SIG-M5 (cell line): Measurements from ENCODE around the gene ANKS3.
A peak's percentile ranks its signal among the peaks of the same experiment; 100 is the strongest.

Experiments
- DNase-seq: peaks from one replicate; lab custom pipeline; 2025; lab: John Stamatoyannopoulos, UW

Gene ANKS3, protein sequence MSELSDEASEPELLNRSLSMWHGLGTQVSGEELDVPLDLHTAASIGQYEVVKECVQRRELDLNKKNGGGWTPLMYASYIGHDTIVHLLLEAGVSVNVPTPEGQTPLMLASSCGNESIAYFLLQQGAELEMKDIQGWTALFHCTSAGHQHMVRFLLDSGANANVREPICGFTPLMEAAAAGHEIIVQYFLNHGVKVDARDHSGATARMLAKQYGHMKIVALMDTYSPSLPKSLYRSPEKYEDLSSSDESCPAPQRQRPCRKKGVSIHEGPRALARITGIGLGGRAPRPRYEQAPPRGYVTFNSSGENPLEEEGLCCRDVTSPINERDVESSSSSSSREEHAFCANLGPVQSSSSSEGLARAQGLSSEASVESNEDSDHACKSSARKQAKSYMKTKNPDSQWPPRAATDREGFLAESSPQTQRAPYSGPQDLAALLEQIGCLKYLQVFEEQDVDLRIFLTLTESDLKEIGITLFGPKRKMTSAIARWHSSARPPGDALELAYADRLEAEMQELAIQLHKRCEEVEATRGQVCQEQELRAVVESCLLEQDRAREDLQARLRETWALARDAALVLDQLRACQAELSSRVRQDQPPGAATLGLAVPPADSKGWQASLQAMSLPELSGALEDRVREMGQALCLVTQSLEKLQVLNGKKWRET

DNA sequence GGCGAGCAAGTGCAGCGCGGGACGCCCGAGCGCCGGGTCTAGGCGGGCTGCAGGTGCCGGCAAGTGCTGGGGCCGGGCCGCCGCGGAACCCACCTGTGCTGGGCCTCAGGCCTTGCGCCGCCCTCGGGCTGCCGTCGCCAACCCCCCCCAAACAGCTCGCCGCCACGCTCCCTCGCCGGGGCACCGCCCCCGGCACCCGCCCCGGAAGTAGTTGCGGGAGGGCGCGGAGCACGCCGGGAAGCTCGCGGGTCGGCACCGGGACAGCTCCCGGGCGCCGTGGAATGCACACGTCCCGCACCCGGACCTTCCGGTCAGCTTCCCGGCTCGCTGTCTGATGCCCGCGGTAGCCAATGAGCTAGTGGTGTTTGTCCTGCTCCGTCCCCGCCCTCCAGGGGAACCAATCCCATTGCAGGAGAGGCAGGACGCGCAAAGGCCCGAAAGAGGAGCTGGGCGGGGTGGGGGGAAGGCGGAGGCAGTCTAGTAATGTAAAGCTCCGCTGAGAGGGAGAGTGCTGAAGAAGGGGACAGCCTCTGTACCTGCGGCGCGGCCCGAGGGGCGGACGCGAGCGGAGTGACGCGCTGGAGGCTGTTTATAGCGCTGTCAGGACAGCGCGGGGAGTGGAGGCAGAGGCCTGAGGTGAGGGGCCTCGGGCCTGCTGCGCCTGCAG, at the start of gene ANKS3, which contains the start of gene DNAAF8:
TSS of gene ANKS3 (minus strand) at position 209 of the 667 bp plus-strand sequence. CDS start 4,122 bp downstream, outside the sequence.
TSS of gene DNAAF8 (plus strand) at position 475 of the 667 bp plus-strand sequence. CDS start 1,978 bp downstream, outside the sequence.
- DNase-seq: peak; percentile 43

DNA sequence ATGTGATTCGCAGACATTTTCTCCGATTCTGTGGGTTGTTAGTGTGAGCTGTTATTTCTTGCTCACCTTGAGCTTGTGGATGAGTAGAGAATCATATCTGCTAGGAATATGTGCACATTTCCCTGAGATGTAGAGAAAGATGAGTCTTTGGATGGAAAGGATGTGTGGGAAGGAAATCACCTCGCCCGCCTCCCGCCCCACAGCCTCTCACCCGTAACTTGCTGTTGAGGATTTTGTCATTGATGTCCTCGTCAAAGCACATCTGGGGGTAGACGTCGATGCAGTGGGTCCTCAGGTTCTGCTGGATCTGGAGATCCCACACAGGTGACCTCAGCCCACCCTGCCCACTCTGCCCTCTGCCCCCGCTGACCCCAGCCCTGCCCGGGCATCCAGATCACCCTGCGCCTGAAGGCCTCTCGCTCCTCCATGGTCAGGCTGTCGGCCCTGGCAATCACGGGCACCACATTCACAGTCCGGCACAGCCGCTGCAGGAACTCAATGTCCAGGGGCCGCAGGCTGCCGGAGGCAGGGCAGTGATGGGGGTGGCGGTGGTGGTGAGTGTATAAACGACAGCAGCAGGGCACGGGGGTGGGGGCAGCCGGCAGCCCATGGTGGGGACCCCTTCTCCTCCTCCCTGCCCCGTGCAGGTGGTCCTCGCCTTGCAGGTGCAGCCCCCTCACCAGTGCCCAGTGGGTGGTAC, 49.3 kb upstream of the ANKS3 start:
- no peak for DNase-seq

DNA sequence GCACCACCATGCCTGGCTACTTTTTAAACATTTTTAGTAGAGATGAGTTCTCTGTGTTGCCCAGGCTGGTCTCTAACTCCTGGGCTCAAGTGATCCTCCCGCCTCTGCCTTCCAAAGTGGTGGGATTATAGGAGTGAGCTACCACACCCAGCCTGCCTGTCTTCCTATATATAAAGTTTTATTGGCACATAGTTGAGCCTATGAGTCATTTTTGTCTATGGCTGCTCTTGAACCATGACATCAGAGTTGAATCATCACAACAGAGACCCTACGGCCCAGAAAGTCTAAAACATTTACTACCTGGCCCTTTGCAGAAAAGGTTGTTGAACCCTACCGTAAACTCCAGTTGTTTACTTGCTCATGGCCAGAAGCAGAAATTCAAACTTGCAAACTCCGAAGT, 46.2 kb upstream of the ANKS3 start:
- no peak for DNase-seq

DNA sequence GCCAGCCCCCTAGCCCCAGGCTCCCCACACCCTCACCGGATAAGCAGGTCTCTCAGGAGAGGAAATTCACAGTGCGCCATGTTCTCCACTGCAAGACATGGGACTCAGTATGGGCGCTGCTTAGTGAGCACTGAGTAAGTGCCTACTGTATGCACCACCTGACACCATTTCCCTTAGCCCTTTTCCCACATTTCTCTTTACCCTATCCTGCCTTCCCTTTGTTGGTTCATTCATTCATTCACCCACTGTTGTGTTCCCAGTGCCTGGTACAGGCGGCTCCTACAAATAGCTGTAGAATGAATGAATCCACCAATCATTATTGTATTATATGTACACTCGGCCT, 44.0 kb upstream of the ANKS3 start:
- no peak for DNase-seq

DNA sequence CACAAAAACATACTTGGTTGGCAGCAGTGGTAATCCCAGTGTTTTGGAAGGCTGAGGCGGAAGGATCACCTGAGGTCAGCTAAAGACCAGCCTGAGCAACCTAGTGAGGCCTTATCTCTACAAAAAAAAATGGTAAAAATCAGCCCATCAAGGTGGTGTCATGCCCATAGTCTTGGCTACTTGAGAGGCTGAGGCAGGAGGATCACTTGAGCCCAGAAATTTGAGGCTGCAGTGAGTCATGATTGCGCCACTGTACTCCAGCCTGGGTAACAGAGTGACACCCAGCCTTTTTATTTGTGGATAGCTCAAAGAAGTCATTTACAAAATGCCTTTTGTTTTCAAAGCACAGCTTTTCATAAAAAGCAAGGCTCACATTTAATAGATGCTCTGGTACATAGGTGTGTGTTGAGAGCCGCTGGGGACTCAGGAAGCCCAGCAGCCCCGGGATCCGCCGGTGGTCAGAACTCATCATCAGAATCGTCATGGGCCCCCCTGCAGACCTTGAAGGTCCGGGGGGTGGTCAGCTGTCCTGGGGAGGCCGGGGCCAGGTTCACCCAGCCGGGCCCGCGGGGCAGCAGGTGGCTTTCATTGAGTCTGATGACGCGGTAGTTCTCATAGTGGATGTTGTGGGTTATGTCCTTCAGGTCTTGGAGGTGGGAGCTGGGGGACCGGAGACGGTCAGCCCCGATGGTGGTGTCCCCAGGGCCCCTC, 43.4 kb upstream of the ANKS3 start:
- DNase-seq: no peak

DNA sequence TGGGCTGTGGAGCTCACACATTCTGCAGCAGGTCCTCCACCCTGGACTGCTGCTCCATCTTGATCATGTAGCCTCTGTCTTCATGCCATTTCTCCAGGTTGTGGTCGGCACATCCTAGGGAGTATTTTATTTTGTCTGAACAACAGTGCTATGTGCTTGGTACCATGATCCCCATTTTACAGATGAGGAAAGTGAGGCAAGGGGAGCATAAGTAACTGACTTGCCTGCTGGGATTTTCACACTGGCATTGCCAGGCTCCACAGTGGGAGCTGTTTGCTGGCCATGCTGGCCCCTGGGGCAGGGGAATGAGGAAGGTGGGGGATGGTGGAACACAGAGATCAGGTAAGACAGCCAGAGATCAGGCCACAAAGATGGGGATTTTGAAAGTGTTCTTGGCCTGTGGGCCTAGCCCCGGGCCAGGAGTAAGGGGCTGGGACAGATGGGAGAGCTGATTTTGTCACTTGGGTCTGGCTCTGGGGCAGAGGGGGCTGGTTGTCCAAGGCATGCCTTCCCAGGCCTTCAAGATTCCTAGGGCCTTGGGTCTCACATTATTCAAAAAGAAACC, 42.2 kb upstream of the ANKS3 start:
- DNase-seq: no peak

DNA sequence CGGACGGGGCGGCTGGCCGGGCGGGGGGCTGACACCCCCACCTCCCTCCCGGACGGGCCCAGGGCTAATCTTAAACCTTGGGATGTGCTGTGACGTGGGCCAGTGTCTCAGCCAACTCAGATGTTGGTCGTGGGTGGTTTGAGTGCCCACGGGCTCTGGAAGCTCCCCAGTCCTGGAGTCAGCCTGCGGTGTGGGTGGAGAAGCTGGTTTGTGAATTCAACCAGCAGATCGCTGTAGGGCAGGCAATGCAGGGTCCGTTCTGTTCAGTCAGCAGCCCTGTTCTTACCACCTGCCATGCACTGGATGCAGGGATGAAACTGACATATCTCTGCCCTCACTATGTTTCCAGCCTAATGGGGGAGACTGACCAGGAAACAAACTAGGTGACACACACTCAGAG, 40.9 kb upstream of the ANKS3 start:
- no peak for DNase-seq

DNA sequence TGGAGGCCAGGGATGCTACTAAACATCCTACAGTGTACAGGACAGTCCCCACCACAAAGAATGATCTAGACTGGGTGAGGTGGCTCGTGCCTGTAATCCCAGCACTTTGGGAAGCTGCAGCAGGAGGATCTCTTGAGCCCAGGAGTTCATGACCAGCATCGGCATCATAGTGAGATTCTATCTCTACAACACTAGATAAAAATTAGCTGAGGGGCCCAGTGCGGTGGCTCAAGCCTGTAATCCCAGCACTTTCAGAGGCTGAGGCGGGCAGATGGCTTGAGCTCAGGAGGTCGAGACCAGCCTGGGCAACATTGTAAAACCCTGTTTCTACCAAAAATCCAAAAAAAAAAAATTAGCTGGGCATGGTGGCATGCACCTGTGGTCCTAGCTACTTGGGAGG, 38.3 kb upstream of the ANKS3 start:
- no peak for DNase-seq

DNA sequence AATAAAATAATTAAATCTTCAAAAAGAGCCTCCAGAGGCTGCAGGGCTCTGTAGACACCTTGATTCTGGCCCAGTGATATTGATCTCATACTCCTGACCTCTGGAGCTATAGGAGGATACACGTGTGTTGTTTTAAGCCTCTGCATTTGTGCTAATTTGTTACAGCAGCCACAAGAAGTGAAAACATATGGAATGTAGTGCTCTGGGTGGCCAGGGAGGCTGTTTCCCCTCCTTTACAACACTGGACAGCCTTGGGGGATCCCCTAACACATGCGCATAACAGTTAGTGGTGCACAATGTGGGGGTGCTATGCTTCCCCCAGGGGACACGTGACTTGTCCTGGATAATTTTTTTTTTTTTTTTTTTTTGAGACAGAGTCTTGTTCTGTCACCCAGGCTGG, 37.6 kb upstream of the ANKS3 start:
- no peak for DNase-seq

DNA sequence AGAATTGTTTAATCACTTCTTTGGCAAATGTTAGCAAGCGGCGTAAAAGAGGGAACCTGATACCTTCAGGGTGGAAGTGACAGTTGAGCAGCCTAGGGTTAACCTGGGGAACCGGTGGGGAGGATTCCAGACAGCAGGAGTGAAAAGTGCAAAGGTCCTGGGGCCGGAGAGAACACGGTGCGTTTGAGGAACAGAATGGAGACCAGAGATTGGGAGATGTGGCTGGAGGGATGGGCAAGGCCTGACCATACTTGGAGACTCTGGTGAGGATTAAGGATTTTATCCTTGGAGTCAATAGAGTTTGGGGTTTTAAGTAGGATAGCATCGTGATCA, 35.2 kb upstream of the ANKS3 start:
- DNase-seq: no peak

DNA sequence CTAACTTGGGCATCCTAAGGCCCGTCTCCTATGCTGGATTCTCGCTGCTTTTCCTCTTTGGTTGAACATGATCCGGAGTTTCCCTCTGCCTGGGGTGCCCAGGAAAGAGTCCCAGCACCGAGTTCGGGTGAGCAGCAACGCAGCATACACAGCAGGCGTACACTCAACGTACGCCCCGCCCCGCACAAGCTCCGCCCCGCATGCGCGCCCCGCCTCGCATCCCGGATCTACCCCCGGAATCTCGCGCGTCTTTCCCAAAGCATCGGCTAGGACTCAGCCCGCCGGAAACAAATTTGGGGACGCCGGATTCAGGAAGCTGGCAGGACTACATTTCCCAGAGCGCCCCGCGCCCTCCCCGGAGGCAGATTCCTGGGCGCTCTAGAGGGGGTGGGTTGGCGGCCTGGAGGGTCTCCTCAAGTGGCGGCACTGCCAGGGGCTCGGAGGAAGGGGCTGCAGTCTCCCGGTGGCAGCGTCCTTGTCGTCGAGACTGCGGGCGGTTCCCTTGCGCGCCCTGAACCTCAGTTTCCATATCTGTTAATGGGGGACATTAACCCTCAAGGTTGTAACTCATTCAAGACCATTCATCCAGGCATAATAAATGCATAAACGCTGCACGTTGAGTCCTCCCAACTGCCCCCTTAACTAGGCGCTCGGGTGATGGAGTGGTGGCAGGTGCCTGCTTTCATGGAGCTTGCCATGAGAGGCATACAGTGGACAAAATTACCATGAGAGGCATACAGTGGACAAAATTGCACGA, 34.7 kb upstream of the ANKS3 start:
- no peak for DNase-seq

DNA sequence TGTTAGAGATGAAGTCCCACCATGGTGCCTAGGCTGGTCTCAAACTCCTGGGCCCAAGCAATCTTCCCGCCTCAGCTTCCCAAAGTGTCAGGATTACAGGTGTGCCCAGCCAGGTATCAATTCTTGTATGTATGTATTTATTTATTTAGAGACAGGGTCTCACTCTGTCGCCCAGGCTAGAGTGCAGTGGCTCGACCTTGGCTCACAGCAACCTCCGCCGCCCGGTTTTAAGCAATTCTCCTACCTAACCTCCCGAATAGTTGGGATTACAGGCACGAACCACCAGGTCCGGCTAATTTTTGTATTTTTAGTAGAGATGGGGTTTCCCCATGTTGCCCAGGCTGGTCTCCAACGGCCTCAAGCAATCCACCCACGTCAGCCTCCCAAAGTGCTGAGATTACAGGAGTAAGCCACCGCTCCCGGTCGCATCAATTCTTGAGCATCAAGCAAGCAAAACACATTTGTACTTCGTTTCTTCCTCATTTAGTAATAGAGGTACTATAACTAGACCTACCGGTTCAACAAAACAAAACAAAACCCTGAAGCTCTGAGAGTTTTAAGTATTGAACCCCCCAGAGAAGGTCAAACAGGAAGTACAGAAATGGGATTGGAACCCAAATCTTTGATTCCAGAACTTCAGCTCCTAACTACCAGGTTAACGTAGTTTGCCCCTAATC, 33.9 kb upstream of the ANKS3 start:
- no peak for DNase-seq

DNA sequence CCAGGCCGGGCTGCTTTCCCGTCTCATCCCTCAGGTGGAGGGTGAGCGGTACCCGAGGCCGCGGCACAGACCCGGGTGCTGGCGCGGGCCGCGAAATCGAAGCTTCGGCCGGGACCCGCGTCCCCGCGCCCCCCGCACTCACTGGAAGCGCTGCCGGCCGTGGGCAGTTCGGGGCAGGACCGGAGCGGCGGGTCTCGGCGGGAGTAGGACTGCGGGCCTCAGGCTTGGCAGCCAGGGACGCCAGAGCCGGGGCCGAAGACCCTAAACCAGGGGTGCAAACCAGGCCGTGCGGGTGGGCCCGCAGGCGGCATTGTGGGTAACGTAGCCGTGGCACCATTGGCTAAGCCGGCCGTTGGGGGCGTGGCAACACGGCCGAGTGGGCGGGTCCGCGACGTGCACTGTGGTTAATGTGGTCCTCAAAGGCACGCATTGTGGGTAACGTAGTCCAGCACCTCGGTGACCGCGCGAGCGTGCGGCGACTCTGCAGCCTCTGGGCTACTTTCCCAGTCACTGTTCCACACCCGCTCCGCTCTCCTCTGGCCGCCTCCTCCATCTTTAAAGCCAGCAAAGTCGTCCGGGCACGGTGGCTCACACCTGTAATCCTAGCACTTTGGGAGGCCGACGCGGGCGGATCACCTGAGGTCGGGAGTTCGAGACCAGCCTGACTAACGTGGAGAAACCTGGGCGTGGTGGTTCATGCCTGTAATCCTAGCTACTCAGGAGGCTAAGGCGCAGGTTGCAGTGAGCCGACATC, 33.0 kb upstream of the ANKS3 start, which contains the start of gene ZNF500:
TSS of gene ZNF500 (minus strand) at position 288 of the 754 bp plus-strand sequence. CDS start 1,184 bp downstream, outside the sequence.
- peak; percentile 63 for DNase-seq

DNA sequence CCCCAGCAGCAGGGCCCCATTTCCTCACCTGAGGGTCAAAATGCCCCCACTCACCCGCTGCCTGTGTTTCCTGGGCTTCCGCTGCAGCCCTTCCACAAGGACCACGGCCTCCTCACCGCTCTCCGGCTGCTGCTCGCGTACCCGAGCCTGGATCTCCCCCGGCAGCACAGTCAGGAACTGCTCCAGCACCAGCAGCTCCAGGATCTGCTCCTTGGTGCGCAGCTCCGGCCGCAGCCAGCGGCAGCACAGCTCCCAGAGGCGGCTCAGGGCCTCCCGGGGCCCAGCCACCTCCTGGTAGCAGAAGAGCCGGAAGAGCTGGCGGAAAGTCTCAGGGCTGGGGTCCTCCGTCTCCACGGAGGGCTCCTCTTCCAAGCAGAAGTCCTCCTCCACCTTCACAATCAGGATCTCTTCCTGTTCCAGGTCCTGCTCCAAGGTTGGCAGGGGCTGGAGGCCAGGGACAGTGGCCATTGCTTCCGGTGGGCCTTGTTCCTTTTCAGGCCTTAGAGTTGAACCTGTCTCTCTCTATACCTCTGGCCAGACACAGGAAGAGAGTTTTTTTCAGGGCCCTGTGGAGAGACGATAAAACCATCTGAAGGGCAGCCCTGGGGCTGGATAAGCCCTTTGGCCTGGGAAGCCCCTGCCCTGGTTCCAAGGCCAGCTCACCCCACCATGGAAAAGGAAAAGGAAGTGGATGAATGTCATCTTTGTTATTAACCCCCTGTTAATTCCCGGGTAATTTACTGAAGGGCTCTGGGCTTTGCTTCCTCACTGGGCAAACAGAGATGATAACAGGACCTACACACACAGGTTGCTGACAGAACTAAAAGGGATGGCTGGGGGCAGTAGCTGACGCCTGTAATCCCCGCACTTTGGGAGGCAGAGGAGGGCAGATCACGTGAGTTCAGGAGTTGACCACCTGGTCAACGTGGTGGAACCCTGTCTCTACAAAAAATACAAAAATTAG, 31.7 kb upstream of the ANKS3 start:
- DNase-seq: no peak

DNA sequence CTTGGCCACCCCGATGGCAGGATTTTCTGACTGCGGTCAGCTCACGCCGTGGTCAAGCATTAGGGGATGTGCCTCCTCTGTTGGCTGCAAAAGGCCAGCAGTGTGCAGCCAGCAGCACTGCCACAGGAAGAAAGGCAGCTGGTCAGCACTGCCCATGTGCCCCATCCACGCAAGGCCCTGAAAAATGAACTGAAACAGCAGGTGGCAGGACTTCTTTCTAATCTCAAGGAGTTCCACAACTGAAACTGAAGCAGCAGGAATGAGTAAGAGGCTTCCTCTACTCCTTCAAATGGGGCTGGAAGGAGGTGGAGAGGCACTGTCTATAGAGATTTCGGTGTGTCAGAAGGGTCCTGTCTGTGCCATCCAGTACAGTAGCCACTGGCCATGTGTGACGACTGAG, 29.7 kb upstream of the ANKS3 start:
- DNase-seq: no peak

DNA sequence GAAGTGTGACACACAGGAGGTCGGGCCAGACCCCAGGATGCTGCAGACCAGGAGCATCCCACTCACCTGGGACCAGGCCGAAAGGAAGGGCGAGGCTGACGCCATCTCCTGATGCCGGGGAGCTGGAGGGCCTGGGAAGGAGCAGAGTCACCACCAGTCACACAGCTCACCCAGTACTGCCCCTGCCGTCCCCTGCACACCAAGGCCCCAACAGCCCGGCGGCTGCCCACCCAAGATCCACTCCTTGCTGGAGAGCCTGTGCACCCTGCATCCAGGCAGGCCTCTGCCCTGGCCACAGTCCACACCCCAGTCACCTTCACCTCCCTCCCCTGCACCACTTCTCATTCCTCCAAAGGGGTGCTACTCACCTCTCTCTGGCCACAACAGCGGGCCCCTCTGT, 28.1 kb upstream of the ANKS3 start:
- DNase-seq: no peak

DNA sequence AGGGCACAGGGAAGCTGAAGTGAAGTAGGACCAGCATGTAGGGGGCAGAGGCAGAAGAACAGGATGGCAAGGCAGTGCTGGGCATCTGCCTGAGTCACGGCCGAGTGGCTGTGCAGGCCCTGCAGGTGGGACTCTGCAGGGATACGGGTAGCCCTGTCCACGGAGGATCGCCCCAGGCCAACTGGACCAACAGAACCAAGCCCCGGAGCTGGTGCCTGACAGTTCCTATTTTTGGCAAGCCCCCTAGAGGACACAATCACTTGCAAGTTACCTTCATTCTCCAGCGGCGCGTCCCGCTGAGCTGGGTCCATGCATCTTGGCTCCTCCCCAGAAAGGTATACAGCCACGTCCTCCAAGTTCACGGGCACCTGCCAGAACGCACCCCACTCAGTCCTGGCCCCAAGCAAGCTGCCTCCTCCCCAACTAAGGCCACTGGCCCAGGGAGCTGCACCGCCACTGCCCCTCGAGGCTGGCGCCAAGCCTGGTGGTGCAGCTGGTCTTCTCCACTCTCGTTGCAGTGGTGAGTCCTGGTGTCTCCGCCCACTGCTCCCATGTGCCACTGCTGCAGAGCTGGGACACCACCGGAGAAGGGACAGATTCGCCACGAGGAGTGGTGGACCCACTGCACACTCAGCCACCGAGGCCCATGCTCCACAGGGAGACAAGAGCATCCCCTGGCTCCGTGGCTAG, 26.3 kb upstream of the ANKS3 start:
- no peak for DNase-seq

DNA sequence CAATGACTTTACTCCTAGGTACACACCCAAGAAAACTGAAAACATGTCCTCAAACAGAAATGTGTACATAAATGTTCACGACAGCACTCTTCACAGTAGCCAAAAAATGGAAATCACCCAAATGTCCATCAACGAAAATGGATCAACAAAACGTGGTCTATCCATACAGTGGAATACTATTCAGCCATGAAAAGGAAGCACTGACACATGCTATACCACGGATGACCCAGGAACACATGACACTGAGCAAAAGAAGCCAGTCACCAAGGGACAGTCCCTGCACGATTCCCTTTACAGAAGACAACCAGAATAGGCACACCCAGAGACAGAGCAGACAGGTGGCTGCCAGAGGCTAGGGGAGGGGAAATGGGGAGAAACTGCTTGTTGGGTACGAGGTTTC, 21.6 kb upstream of the ANKS3 start:
- no peak for DNase-seq
